ENCODE measurements around the gene SRGN.
"Not testable (repeated sequence)": the region's sequence is repeated elsewhere in the genome, so short reads cannot be mapped to it uniquely, and the experiment has no call there.

The SRGN gene, protein sequence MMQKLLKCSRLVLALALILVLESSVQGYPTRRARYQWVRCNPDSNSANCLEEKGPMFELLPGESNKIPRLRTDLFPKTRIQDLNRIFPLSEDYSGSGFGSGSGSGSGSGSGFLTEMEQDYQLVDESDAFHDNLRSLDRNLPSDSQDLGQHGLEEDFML

GRCh38 chr10:69087590-69088470, at the start of gene SRGN:
Gene SRGN (plus strand): TSS chr10:69088103. CDS start chr10:69088158, 55 bp downstream.
- ATAC-seq (peak; percentile 73), DNase-seq (ENCODE audit: low spot score in 2 of 2) (peak; percentile 63 to 88)
- Mint-ChIP-seq H3K4me3 (peak within 1 kb of the TSS; percentile 75), H3K9me3 (no peaks in the 10 kb centered on the region), H3K4me1 (peaks cover 36% of the 10 kb centered on the region), H3K36me3 (peaks cover 65% of the 10 kb centered on the region), H3K27ac (peak within 1 kb of the TSS; percentile 98)

- H3K27ac Mint-ChIP-seq; H3K4me3 Mint-ChIP-seq; ATAC-seq; H3K9me3 Mint-ChIP-seq; DNase-seq (ENCODE audit: low spot score in 2 of 2): not testable (repeated sequence)
- H3K4me1 Mint-ChIP-seq: peaks cover 23% of the 10 kb centered on the region
- peaks cover 12% of the 10 kb centered on the region for H3K36me3 Mint-ChIP-seq
Measured at GRCh38 chr10:69040904-69041303, 47.0 kb upstream of the SRGN start.

DNA sequence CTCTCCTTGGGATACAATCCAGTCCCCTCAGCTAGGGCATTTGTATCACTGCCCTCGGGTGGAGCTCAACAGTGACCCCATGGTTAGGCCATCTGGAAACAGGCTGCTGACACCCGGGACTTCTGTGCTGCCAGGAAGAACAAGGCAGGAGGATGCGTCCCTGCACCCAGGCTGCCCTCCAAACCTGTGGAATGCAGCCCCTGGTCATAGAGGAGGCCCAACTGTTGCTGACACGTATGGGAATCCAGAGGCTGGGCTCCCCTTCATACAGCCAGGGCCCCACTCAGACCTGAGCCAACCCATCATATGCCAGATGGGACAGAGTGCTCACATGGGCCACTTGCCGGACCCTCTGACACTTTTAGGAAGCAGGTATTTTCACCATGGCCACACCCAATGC, 45.5 kb upstream of the SRGN start:
- DNase-seq (ENCODE audit: low spot score in 2 of 2) (no peak), ATAC-seq (no peak)
- Mint-ChIP-seq H3K27ac (no peak overlapping the region), H3K4me1 (peaks cover 38% of the 10 kb centered on the region), H3K36me3 (peaks cover 12% of the 10 kb centered on the region), H3K9me3 (no peaks in the 10 kb centered on the region), H3K4me3 (no peak overlapping the region)

GRCh38 chr10:69042838-69043237, 45.1 kb upstream of the SRGN start:
- Mint-ChIP-seq H3K9me3 (no peaks in the 10 kb centered on the region), H3K36me3 (peaks cover 12% of the 10 kb centered on the region), H3K27ac (no peak overlapping the region), H3K4me1 (peaks cover 42% of the 10 kb centered on the region), H3K4me3 (no peak overlapping the region)
- ATAC-seq: no peak
- DNase-seq (ENCODE audit: low spot score in 2 of 2): no peak

GRCh38 chr10:69043931-69044531, 43.9 kb upstream of the SRGN start:
- no peaks in the 10 kb centered on the region for H3K9me3 Mint-ChIP-seq
- peaks cover 12% of the 10 kb centered on the region for H3K36me3 Mint-ChIP-seq
- H3K4me1 Mint-ChIP-seq: peaks cover 54% of the 10 kb centered on the region
- DNase-seq (ENCODE audit: low spot score in 2 of 2) (peak in 1 of 2 donors; percentile 76), ATAC-seq (peak; percentile 60)
- H3K27ac Mint-ChIP-seq: peak overlapping the region; percentile 100
- peak overlapping the region; percentile 80 for H3K4me3 Mint-ChIP-seq

DNA sequence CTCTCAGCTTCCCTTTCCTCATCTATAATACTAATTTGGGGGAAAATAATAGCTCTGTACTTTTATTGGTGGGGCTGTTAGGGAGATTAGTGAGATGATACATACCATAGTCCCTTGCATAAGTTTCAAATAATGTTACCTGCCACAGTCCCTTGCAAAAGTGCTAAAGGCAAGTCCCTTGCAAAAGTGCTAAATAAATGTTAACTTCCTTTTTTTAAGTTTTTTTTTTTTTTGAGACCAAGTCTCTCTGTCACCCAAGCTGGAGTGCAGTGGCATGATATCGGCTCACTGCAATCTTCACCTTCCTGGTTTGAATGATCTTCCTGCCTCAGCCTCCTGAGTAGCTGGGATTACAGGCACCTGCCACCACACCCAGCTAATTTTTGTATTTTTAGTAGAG, 43.4 kb upstream of the SRGN start:
- DNase-seq (ENCODE audit: low spot score in 2 of 2) (peak in 1 of 2 donors; percentile 51), ATAC-seq (no peak)
- Mint-ChIP-seq H3K4me3 (peak overlapping the region; percentile 80), H3K4me1 (peaks cover 56% of the 10 kb centered on the region), H3K9me3 (no peaks in the 10 kb centered on the region), H3K27ac (peak overlapping the region; percentile 100), H3K36me3 (peaks cover 12% of the 10 kb centered on the region)

DNA sequence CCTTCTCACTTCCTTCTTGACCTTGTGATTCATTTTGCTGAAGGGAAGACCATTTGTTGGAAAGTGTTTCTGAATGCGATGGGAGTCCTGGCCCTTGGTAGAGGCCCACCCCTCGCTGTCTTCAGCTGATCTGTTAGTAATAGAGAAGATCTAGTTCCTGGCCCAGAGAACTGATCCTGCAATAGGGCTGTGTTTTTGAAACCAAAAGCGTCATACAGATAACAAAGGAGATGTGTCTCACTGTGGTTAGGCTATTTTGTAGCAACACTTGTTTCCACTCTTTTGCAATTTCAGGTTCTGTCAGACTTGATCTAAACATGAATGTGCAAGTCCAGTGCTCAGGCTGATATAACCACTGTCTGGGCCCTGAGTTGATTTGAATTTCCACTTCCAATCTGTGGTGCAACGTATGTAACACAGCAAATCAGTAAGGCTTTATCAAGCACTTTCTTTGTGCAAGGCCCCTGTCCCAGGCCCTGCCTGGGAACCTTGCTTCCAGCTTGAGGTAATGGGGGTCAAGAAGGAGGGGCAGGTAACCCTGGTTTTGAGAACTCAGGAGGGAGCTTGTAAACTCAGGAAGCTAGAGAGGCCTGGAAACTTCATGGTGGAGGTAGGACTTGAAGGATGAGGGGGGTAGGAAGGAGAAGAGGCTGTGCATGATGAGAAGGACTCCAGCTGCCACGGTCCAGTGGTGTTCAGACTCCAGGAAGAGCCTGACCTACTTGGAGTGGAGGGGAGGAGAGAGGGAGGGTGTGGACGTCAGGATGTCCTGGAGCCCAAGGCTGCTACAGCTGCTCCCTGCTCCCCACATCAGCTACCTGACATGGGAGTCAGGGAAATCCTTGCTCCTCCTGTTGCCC, 42.2 kb upstream of the SRGN start:
- no peaks in the 10 kb centered on the region for H3K9me3 Mint-ChIP-seq
- ATAC-seq (peak; percentile 91), DNase-seq (ENCODE audit: low spot score in 2 of 2) (peak; percentile 24 to 76)
- H3K36me3 Mint-ChIP-seq: peaks cover 12% of the 10 kb centered on the region
- H3K27ac Mint-ChIP-seq: peak overlapping the region; percentile 100
- H3K4me3 Mint-ChIP-seq: peak overlapping the region; percentile 80
- H3K4me1 Mint-ChIP-seq: peaks cover 56% of the 10 kb centered on the region

GRCh38 chr10:69047111-69047832, 40.6 kb upstream of the SRGN start:
- DNase-seq (ENCODE audit: low spot score in 2 of 2) (no peak), ATAC-seq (no peak)
- H3K4me3 Mint-ChIP-seq: peak overlapping the region; percentile 80
- H3K27ac Mint-ChIP-seq: peak overlapping the region; percentile 100
- H3K4me1 Mint-ChIP-seq: peaks cover 69% of the 10 kb centered on the region
- no peaks in the 10 kb centered on the region for H3K9me3 Mint-ChIP-seq
- H3K36me3 Mint-ChIP-seq: peaks cover 15% of the 10 kb centered on the region

DNA sequence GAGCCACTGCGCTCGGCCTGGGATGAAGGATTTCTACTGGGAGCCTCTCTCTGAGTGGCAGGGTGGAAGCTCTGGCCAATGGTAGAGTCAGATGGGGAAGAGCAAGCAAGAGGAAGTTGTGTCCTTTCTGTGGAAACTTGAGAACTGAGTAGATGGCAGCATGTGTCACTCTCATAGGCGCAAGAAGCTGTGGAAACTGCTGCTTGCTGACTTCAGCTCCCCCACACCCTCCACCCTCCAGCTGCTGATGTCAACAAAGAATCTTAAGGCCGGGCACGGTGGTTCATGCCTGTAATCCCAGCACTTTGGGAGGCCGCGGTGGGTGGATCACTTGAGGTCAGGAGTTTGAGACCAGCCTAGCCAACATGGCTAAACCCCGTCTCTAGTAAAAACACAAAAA, 39.8 kb upstream of the SRGN start:
- Mint-ChIP-seq H3K4me1 (peaks cover 77% of the 10 kb centered on the region), H3K27ac (peak overlapping the region; percentile 100), H3K36me3 (peaks cover 15% of the 10 kb centered on the region), H3K9me3 (no peaks in the 10 kb centered on the region), H3K4me3 (peak overlapping the region; percentile 80)
- peak; percentile 73 for ATAC-seq
- DNase-seq (ENCODE audit: low spot score in 2 of 2): peak; percentile 10 to 68

DNA sequence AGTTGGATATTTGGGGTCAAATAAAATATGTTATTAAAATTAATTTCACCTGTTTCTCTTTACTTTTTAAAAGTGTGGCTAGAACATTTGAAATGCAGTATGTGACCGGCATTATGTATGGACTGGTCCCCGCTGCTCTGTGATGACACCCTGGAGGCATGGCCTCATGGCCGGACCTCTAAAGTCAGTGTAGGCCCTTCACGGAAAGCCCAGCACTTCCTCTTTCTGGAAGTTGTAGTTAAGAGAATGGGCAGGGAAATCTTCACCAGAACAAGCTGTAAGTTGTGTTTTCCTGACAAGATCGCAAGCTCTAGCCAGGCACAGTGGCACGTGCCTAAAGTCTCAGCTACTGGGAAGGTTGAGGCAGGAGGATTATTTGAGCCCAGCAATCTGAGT, 38.3 kb upstream of the SRGN start:
- H3K27ac Mint-ChIP-seq: no peak overlapping the region
- ATAC-seq: no peak
- DNase-seq (ENCODE audit: low spot score in 2 of 2): no peak
- no peaks in the 10 kb centered on the region for H3K9me3 Mint-ChIP-seq
- H3K36me3 Mint-ChIP-seq: peaks cover 15% of the 10 kb centered on the region
- H3K4me1 Mint-ChIP-seq: peaks cover 69% of the 10 kb centered on the region
- H3K4me3 Mint-ChIP-seq: no peak overlapping the region

GRCh38 chr10:69051303-69051702, 36.6 kb upstream of the SRGN start:
- DNase-seq (ENCODE audit: low spot score in 2 of 2): no peak
- ATAC-seq: peak; percentile 69
- Mint-ChIP-seq H3K9me3 (no peaks in the 10 kb centered on the region), H3K36me3 (peaks cover 8% of the 10 kb centered on the region), H3K27ac (peak overlapping the region; percentile 63), H3K4me1 (peaks cover 66% of the 10 kb centered on the region), H3K4me3 (peak overlapping the region; percentile 1)

GRCh38 chr10:69051710-69052487, 36.0 kb upstream of the SRGN start:
- no peaks in the 10 kb centered on the region for H3K9me3 Mint-ChIP-seq
- peak overlapping the region; percentile 63 for H3K27ac Mint-ChIP-seq
- ATAC-seq (no peak), DNase-seq (ENCODE audit: low spot score in 2 of 2) (no peak)
- peaks cover 8% of the 10 kb centered on the region for H3K36me3 Mint-ChIP-seq
- peak overlapping the region; percentile 1 for H3K4me3 Mint-ChIP-seq
- peaks cover 66% of the 10 kb centered on the region for H3K4me1 Mint-ChIP-seq

- Mint-ChIP-seq H3K36me3 (peaks cover 8% of the 10 kb centered on the region), H3K4me3 (no peak overlapping the region), H3K9me3 (no peaks in the 10 kb centered on the region), H3K27ac (peak overlapping the region; percentile 48), H3K4me1 (peaks cover 66% of the 10 kb centered on the region)
- no peak for DNase-seq (ENCODE audit: low spot score in 2 of 2)
- no peak for ATAC-seq
Measured at GRCh38 chr10:69052736-69053135, 35.2 kb upstream of the SRGN start.

DNA sequence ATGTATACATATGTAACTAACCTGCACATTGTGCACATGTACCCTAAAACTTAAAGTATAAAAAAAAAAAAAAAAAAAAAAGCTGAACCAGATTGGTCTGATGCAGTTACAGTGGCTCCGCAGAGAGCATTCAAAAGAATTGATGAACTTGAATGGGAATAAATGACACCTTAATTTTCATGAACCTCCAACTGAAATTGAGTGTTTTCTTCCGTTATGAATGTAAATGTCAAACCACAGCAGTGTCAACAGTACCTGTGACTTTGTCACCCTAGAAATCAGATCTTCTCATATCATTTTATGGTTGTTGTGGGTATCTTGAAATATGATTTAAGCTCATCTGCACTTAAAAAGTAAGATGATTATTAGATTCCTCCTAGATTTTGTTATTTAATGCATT, 32.7 kb upstream of the SRGN start:
- peak; percentile 82 for ATAC-seq

More for the DNA sequence above, 32.7 kb upstream of the SRGN start:
- DNase-seq (ENCODE audit: low spot score in 2 of 2): no peak
- peaks cover 60% of the 10 kb centered on the region for H3K4me1 Mint-ChIP-seq
- peak overlapping the region; percentile 68 for H3K4me3 Mint-ChIP-seq
- H3K27ac Mint-ChIP-seq: peak overlapping the region; percentile 93
- H3K36me3 Mint-ChIP-seq: peaks cover 8% of the 10 kb centered on the region
- H3K9me3 Mint-ChIP-seq: no peaks in the 10 kb centered on the region

Measured in stimulated activated effector memory CD8-positive, alpha-beta T cell treated with anti-CD3 and anti-CD28 coated beads, Interleukin-12 subunit alpha, Interleukin-12 subunit beta, amount 100 ng/mL, for 72 hours (primary cell).